RCC 7860 (cell line): Measurements from ENCODE around the gene SBNO2.

Experiments
- DNase-seq: peaks from one replicate; pipeline ENCODE4 v3.0.0-alpha.2; 2015; ENCODE audit warnings: low spot score
- FAIRE-seq: peaks from 2 replicates; lab custom pipeline; 2012; peaks lifted over from hg19 to GRCh38; lab: Jason Lieb, UNC

The SBNO2 gene

DNA sequence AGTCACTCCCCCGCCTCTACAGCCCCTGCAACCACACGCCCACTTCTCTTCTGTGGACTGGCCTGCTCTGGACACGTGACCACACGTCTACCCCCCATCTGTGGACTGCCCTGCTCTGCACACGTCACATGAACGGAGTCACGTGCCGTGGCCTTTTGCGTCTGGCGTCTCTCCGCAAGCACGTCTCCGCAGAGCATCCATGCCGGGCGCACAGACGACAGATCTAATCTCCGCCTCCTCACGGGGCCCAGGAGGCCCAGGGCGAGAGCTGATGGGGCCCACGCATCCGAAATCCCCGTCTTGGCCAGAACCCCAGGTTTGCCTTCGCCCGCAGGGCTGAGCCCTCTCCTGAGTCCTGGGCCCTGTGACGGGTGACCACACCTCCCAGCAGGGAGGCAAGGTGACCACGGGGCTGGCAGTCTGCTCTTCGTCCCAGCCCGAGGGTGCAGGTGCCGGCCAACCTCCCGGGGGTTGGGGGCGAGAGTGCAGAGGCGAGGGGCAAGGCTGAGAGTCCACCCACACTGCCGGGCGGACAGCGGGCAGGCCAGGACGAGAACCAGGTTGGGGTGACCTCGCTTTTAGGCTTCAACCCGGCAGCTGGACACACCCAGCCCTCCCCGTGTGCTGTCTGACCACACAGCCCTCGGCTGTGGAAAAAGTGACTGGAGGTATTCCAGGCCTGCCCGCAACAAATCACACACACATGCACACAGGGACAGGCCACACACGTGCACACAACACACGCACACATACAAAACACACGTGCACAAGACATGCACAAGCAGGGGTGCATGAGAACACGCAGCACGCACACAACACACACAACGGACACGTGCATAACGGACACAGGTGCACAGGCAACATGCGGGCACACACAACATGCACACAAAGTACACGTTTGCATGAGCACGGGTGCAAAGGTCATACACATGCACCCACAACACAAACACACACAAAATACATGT lies 3.9 kb downstream of the SBNO2 start:
- FAIRE-seq, result no peak
- no peak for DNase-seq

- FAIRE-seq (no peak), DNase-seq (no peak)
These were observed 4.7 kb downstream of the SBNO2 start for GRCh38 chr19:1169411-1169791.

DNA sequence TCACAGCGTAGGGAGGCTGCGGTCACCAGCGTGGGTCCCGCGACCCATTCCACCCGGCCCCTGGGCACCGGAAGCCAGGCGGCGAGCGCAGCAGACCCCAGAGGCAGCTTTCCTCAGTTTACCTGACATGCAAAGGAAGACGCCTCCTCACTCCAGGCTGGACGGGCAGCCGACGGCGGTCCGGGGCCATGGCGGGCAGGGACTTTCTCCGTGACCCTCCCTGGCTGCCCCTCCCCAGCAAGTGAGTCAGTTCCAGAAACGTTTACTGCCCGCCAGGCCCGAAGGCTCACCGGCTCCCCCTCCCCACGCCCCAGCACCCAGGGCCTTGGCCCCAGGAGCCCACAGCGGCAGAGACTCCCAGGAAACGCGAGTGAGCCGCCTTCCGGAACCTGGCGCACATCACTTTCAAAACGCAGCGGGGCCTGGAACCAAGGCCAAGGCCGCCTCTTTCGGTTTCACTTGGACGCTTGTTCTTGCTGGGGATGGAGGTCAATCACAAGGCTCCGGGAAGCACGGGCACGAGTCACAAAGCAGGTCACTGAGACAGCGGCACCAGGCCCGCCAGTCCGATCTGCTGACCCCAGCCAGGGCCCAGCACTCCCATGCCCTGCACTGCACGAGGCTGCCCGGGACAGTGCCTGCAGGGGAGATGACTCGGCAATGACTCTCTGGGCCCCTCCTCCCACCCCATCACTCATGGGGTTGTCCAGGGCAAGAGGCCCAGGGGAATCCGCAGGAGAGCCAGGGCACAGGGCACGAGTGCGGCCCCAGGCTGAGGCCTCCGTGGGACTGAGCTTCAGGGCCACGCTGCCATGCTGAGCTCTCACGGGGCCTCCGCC lies 5.3 kb downstream of the SBNO2 start:
- DNase-seq (peak; percentile 86), FAIRE-seq (peak; percentile 80)

GRCh38 chr19:1167687-1168571 lies 6.1 kb downstream of the SBNO2 start:
- no peak for FAIRE-seq
- DNase-seq, result peak; percentile 44

DNA sequence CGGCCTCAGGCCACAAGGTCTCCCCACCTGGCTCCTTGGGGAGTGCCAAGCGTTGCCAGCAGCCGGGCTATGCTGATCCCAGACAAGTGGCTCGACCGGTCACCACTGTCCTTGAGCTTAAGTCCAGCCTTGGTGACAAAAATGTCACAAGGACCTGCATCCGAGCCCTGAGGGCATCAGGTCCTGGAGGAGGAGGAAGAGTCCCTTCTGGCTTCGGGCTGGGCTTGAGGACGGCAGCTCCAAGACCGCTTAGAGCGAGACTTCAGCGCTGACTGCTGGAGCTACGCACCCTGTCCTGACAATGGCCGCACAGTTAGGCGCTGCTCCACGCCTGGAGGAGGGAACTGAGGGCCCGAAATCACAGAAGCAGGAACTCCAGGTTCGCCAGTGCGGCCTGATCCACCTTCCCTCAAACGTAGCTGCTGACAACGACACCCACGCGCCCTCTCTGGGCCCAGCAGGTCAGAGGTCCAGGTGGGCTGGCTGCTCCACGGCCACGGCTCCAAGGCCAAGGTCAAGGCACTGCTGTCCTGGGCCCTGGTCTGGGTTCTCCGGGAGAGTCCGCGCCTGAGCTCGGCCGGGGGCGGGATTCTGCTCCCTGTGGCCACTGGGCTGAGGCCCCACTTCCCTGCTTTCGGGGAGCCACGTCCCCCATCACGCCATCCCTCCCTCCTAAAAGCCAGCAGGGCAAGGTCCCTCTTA lies 7.0 kb downstream of the SBNO2 start:
- no peak for DNase-seq
- no peak for FAIRE-seq

GRCh38 chr19:1164684-1165531 lies 9.2 kb downstream of the SBNO2 start:
- DNase-seq (no peak), FAIRE-seq (no peak)

DNA sequence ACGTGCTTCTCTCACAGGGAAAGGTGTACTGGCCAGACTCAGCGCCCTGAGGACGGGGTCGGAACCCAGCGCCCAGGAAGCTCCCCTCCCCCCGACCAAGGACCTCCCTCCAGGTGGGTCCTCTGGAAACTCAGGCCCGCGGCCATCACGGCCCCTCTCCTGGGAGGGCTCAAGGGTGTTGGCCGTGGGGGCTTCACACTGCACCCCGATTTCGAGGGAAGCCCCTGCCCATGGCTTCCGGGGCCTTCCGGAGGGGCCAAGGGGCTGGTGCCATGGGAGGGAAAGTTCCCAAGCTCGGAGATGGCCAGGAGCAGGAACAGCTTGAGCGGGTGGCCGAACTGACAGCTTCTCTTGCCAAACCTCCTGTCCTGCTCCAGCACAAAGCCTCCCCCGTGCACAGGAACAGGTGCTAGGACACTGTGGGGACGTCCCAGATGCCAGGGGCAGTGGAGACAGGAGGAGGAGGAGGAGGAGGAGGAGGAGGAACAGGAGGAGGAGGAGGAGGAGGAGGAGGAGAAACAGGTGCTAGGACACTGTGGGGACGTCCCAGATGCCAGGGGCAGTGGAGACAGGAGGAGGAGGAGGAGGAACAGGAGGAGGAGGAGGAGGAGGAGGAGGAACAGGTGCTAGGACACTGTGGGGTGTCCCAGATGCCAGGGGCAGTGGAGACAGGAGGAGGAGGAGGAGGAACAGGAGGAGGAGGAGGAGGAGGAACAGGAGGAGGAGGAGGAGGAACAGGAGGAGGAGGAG lies 10.0 kb downstream of the SBNO2 start:
- FAIRE-seq (no peak), DNase-seq (no peak)

- FAIRE-seq (no peak), DNase-seq (no peak)
These were observed 10.7 kb downstream of the SBNO2 start for GRCh38 chr19:1163283-1163933.

GRCh38 chr19:1162404-1163282 lies 11.4 kb downstream of the SBNO2 start:
- FAIRE-seq, result no peak
- DNase-seq, result no peak

DNA sequence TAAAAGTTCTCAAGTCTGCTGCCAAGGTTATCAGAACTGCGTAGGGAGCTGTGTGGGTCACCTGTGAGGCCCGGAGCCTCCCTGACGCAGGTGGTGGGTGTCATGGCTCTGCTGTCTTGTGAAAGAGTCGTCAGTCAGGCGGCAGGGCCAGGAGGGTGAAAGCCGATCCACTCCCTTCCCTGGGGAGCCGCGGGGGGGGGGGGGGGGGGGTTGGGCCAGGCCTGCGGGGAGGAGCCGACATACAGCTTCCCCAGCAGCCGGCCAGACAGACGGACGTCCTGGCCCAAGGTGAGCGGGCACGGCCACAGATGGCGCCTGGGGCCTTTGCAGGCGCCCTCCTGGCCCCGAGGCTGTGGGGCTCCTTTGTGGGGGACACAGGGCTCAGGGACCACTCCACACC lies 12.4 kb downstream of the SBNO2 start:
- DNase-seq (no peak), FAIRE-seq (no peak)

GRCh38 chr19:1159864-1160595 lies 14.0 kb downstream of the SBNO2 start:
- FAIRE-seq (no peak), DNase-seq (no peak)

DNA sequence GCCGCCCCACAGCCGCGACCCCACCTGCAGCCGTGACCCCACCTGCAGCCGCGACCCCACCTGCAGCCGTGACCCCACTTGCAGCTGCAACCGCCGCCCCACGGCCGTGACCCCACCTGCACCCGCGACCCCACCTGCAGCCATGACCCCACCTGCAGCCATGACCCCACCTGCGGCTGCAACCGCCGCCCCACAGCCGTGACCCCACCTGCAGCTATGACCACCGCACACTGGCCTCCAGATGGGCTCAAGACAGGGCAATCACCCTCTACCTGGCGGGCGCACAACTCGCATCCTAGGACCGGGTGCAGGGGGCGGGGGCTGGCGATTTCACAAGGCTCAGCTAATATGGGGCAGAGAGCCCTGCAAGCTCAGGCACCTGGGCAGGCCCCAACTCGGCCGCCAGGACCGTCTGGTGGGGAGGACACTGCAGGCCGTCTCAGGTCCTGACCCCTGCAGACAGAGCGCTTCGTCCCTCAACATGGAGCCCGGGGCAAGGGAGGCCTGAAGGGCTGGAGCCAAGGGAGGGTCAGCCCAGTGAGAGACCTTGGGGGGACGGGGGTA lies 15.1 kb downstream of the SBNO2 start:
- DNase-seq, result no peak
- no peak for FAIRE-seq

DNA sequence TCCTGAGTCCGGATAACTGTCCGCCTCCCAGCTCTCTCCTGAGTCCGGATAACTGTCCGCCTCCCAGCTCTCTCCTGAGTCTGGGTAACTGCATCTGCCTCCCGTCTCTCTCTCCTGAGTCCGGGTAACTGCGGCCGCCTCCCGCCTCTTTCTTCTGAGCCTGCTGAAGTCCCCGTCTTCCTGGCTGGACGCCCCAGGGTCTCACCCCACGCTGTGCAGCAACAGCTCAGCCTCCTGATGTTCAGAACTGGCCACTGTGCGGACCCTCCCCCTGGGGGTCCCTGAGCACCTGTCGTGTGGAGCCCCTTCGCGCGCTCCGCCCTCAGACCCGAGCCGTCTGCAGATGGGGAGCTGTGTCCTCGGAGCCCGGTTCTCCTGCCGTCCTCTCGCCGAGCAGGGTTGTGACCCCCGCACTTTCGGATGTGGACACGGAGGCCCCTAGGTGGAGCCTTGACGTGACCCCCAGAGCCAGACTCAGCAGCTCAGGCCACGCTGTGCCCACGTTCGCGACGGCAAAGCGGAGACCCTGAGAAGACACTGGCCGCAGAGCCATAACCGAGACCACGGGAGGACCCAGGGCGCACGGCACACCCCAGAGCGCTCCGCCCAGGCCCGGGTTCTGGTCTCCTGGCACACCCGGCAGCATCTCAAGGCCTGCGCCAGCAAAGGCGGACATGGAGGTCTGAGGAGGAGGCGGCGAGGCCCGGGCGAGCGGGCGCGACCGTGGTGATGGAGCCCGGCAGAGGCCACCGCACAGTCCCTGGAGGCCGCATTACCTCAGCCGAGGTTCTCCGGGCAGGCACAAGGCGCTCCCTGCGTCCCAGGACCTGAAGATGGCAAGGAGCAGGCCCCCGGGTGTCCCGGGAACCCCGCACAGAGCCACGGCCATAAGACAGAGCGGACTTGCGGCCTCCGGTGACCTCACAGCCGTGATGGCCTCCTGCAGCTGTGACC lies 15.9 kb downstream of the SBNO2 start:
- FAIRE-seq, result no peak
- DNase-seq, result no peak

DNA sequence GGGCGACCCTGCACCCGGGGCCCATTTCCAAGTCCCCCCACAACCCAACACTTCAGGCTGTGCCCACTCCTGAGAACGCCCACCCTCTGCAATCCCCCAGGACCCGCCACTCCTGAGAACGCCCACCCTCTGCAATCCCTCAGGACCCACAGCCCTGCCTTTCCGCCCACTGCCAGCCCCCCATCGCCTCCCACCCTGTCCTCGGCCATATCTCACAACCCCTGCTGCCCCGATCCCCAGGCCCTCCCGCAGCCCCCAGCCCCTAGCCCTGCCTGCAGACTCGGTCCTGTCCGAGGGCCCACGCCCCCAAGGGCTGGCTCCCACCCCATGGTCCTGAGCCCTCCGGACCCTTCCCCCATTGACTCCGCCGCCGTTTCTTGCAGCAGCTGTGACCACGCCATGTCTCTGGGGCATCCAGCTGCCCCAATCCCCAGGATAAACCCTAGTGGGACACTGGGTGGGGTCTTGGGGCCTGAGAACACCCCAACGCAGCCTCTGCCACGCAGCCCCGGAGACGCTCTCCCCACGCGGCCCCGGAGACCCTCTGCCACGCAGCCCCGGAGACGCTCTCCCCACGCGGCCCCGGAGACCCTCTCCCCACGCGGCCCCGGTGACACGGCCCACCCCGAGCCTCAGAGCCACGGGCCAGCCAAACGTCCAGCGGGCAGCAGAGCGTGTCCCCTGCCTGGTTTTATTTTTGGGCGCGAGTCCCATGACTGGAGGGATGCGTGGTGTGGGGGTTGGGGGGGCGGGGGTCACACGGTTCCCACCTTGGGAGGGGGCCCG lies 17.0 kb downstream of the SBNO2 start:
- FAIRE-seq, result no peak

More for the DNA sequence above, 17.0 kb downstream of the SBNO2 start:
- DNase-seq, result no peak
